Upper lobe of left lung (tissue), 4 donors: ENCODE measurements around the gene PDGFD.

Experiments used
- POLR2A ChIP-seq, 4 donors: fragments of 450-650 bp; IDR thresholded peaks; one replicate each; pipeline ENCODE4 v1.5.1; 2016 to 2017; ENCODE audit warnings: antibody characterized with exemption in 4 of 4, mild to moderate bottlenecking in 2 of 4
- TF ChIP-seq, protein P1 (sequence below), 6 experiments: fragments of 450-650 bp in 4 of 6; fragments of 200-600 bp in 2 of 6; sonication (generic) in 2 of 6; IDR thresholded peaks; one replicate each; pipeline ENCODE4 v1.5.1; 2016 to 2019; ENCODE audit warnings: antibody characterized with exemption in 6 of 6

DNA sequence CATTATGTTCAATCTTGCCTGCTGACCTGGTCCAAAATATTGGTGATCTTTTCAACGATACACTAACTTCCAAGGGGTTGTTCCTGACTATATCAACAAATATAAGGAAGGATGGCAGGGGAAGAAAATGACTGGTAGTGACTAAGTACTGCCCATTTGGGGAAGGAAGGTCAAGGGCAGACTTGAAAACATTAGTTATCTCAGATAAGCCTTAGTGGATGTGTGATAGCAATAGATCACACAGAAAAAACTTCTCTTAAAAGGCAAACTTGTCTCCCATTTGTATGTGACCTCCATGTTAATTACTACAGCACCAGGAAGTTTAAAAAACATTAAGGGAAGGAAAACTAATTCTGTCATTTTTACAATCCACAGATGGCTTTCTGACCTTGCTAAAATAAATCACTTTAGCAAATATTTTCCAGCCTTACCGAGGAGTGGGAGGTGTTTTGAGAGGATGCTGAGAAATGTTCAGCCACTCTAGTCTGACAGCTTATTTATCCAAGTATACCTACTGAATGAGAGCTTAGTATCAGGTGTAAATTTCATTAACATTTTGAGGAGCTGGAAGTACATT lies 215.7 kb downstream of the PDGFD start:
- TF ChIP-seq, protein P1, sequence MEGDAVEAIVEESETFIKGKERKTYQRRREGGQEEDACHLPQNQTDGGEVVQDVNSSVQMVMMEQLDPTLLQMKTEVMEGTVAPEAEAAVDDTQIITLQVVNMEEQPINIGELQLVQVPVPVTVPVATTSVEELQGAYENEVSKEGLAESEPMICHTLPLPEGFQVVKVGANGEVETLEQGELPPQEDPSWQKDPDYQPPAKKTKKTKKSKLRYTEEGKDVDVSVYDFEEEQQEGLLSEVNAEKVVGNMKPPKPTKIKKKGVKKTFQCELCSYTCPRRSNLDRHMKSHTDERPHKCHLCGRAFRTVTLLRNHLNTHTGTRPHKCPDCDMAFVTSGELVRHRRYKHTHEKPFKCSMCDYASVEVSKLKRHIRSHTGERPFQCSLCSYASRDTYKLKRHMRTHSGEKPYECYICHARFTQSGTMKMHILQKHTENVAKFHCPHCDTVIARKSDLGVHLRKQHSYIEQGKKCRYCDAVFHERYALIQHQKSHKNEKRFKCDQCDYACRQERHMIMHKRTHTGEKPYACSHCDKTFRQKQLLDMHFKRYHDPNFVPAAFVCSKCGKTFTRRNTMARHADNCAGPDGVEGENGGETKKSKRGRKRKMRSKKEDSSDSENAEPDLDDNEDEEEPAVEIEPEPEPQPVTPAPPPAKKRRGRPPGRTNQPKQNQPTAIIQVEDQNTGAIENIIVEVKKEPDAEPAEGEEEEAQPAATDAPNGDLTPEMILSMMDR (IDR thresholded peaks at IDR 0.05): no peak
- no peak for TF ChIP-seq POLR2A (IDR thresholded peaks at IDR 0.05)
